HepG2 (cell line): ENCODE results near the gene ENTREP1. TPM values are rescaled to one million over a fixed set of nuclear protein-coding genes. Genes with fewer than 3 reads are reported as not detected.

Experiments
- ATAC-seq: fragments of 200-7000 bp; cut with Tn5 transposase; 3 replicates; pipeline ENCODE4 v1.9.1; 2020; ENCODE audit warnings: mild to moderate bottlenecking, moderate library complexity
- BruUV-seq: library from RNA; stranded (reverse); fragments of 400-500 nt; replicated peaks from 2 replicates; lab custom pipeline; 2021; lab: Mats Ljungman, UMichigan
- CTCF ChIA-PET: fragments of 300-600 bp; formaldehyde crosslinking; extraction: SDS; loops from one replicate; lab custom pipeline; 2021; ENCODE audit warnings: low total read pairs, inconsistent platforms, low intra/inter-chr PET ratio; lab: Yijun Ruan, JAX
- POLR2A ChIA-PET: fragments of 350-600 bp; sonication (Branson Sonifier 250); formaldehyde crosslinking; loops from one replicate; lab custom pipeline; 2020; ENCODE audit warnings: antibody characterized with exemption, inconsistent platforms; lab: Yijun Ruan, JAX
- DNase-seq: peaks from one replicate; pipeline ENCODE4 v3.0.0-alpha.2; 2015; ENCODE audit warnings: low spot score
- FAIRE-seq: peaks from 3 replicates; lab custom pipeline; 2011; peaks lifted over from hg19 to GRCh38; lab: Jason Lieb, UNC
- H2AFZ ChIP-seq: one replicate; pipeline ENCODE4 v1.6.1; 2011; ENCODE audit warnings: low read length, inconsistent platforms
- H3K27ac ChIP-seq: fragments of 300-600 bp; 3 replicates; pipeline ENCODE4 v1.8.0; 2011; ENCODE audit warnings: mixed run types, mild to moderate bottlenecking, mixed read lengths, low read length, inconsistent platforms; ENCODE audit not compliant: insufficient read depth; ENCODE audit errors: extremely low read length
- H3K27me3 ChIP-seq, 2 experiments: fragments of 200-600 bp in 1 of 2; 2 replicates in 1 of 2; 3 replicates in 1 of 2; pipeline versions ENCODE4 v1.6.0 to v1.8.0; 2011; ENCODE audit warnings: low read length in 2 of 2, mild to moderate bottlenecking in 2 of 2, moderate library complexity in 2 of 2, inconsistent platforms in 1 of 2; ENCODE audit not compliant: insufficient read depth in 2 of 2, control insufficient read depth in 1 of 2
- H3K36me3 ChIP-seq, 2 experiments: fragments of 200-600 bp in 1 of 2; replicated peaks in 1 of 2; 2 replicates in 1 of 2; 3 replicates in 1 of 2; pipeline versions ENCODE4 v1.5.1 to v1.8.0; 2011; ENCODE audit warnings: low read length in 2 of 2, inconsistent platforms in 1 of 2; ENCODE audit not compliant: insufficient read depth in 2 of 2, control insufficient read depth in 1 of 2
- H3K4me1 ChIP-seq: 2 replicates; pipeline ENCODE4 v1.5.1; 2012; ENCODE audit warnings: low read length, inconsistent platforms; ENCODE audit not compliant: insufficient read depth
- H3K4me2 ChIP-seq: 2 replicates; pipeline ENCODE4 v1.6.0; 2011; ENCODE audit warnings: low read depth, low read length, inconsistent platforms
- H3K4me3 ChIP-seq, 3 experiments: fragments of 200-600 bp in 1 of 3; sonication (generic), shearing (Covaris generic) in 1 of 3; replicated peaks in 1 of 3; 2 replicates each; pipeline ENCODE4 v1.5.1; 2011 to 2016; ENCODE audit warnings: low read length in 3 of 3, inconsistent platforms in 2 of 3, low read depth in 2 of 3, mild to moderate bottlenecking in 2 of 3, control low read depth in 1 of 3, mixed read lengths in 1 of 3; ENCODE audit not compliant: insufficient read depth in 1 of 3
- H3K79me2 ChIP-seq: one replicate; pipeline ENCODE4 v1.6.1; 2011; ENCODE audit warnings: low read length, inconsistent platforms; ENCODE audit not compliant: insufficient read depth
- H3K9ac ChIP-seq: 2 replicates; pipeline ENCODE4 v1.6.0; 2011; ENCODE audit warnings: mild to moderate bottlenecking, low read depth, low read length, inconsistent platforms; ENCODE audit not compliant: insufficient read depth
- H3K9me3 ChIP-seq: 2 replicates; pipeline ENCODE4 v1.5.1; 2012; ENCODE audit warnings: mild to moderate bottlenecking, low read length
- H4K20me1 ChIP-seq: 2 replicates; pipeline ENCODE4 v1.6.0; 2011; ENCODE audit warnings: inconsistent platforms, mild to moderate bottlenecking, low read length, moderate library complexity; ENCODE audit not compliant: insufficient read depth
- WIZ ChIP-seq: sonication (generic); formaldehyde crosslinking; IDR thresholded peaks from 2 replicates; pipeline ENCODE4 v1.5.1; 2020; ENCODE audit warnings: mild to moderate bottlenecking, missing genetic modification reagents
- ZNF563 ChIP-seq: sonication (generic); formaldehyde crosslinking; IDR thresholded peaks from 2 replicates; pipeline ENCODE4 v1.8.0; 2022; ENCODE audit warnings: mild to moderate bottlenecking, moderate library complexity, missing genetic modification reagents
- WGBS: methylation state at CpG from one replicate; pipeline ENCODE4 v1.1.6; 2017; ENCODE audit warnings: low lambda C conversion rate; 5-methylcytosine and 5-hydroxymethylcytosine counted together
- in situ Hi-C: cut with HindIII; loops from 2 replicates; pipeline ENCODE4 v1.10.0; 2017; ENCODE audit warnings: low pct_unique_long_range_greater_than_20kb; ENCODE audit not compliant: extremely low pct_ligation_motif_present
- intact Hi-C: fragments of 100-400 bp; cut with micrococcal nuclease; formaldehyde crosslinking; loops from one replicate; pipeline ENCODE4 v1.10.0; 2022; ENCODE audit not compliant: unreplicated experiment
- polyA plus RNA-seq, 8 experiments: library from polyadenylated mRNA; depleted of rRNA in 3 of 8; stranded (reverse) in 7 of 8; unstranded in 1 of 8; fragments of >200 nt; fragmentation: Illumina TruSeq in 4 of 8; extraction: Trizol in 4 of 8; gene quantifications; 2 replicates each; pipeline versions ENCODE4 v1.2.1 to v1.2.3, GENCODE V29; 2011 to 2016; ENCODE audit warnings: low read depth in 4 of 8, missing spikeins in 1 of 8, mixed read lengths in 1 of 8; ENCODE audit not compliant: insufficient read depth in 1 of 8
- total RNA-seq, 5 experiments: library from RNA; depleted of rRNA; stranded (reverse); fragments of >200 nt; fragmentation: Illumina TruSeq; extraction: Trizol; gene quantifications; 2 replicates each; pipeline ENCODE4 v1.2.3, GENCODE V29; 2016; ENCODE audit warnings: low read depth in 1 of 5
- TF ChIP-seq, protein P1 (sequence below): sonication (generic); formaldehyde crosslinking; IDR thresholded peaks from 2 replicates; pipeline ENCODE4 v1.5.1; 2020; ENCODE audit warnings: mild to moderate bottlenecking, missing genetic modification reagents
- TF ChIP-seq, protein P2 (sequence below): sonication (generic); formaldehyde crosslinking; IDR thresholded peaks from 2 replicates; pipeline ENCODE4 v1.4.0; 2020; ENCODE audit warnings: missing genetic modification reagents
- TF ChIP-seq, protein P3 (sequence below): sonication (generic); formaldehyde crosslinking; IDR thresholded peaks from 2 replicates; pipeline ENCODE4 v1.4.0; 2020; ENCODE audit warnings: missing genetic modification reagents, borderline replicate concordance

Gene ENTREP1
- total and polyA plus RNA-seq, 2 of the 13 experiments (the other 11 are each of a cell fraction or from before 2014, with no cell fraction given): not detected

DNA sequence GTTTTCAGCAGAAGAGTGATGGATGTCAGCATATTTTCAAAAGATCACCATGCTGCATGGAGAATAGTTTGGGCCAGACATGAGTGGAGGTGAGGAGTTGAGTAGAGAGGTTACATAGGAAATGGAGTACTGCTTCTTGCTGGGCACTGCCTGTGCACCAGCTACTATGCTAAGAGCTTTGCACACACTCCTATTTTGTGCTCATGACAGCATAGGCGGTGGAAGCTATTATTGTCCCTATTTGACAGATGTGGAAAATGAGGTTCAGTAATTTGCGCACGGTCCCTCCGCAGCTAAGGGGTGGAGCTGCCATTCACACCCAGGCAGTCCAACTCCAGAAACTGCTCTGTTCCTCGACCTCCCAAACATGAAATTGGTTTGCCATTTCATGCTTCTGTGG, 67.8 kb downstream of the ENTREP1 start:
- Histone ChIP-seq H3K9ac (no peak overlapping the region), H2AFZ (no peak overlapping the region), H3K36me3 (no peaks in the 10 kb centered on the region), H3K4me2 (no peak overlapping the region), H3K4me3 (no peak overlapping the region), H3K79me2 (no peaks in the 10 kb centered on the region), H3K4me1 (no peaks in the 10 kb centered on the region), H3K27ac (no peak overlapping the region), H3K9me3 (no peaks in the 10 kb centered on the region), H3K27me3 (peaks cover 3 to 31% of the 10 kb centered on the region in 2 experiments; a peak in 2 of 5 replicates), H4K20me1 (no peaks in the 10 kb centered on the region)
- BruUV-seq: no TSS peak
- FAIRE-seq (no peak), DNase-seq (no peak), ATAC-seq (no peak)
- TF ChIP-seq ZNF563 (CRISPR knock-in tag) (no peak), WIZ (CRISPR knock-in tag) (no peak)
- TF ChIP-seq, protein P1, sequence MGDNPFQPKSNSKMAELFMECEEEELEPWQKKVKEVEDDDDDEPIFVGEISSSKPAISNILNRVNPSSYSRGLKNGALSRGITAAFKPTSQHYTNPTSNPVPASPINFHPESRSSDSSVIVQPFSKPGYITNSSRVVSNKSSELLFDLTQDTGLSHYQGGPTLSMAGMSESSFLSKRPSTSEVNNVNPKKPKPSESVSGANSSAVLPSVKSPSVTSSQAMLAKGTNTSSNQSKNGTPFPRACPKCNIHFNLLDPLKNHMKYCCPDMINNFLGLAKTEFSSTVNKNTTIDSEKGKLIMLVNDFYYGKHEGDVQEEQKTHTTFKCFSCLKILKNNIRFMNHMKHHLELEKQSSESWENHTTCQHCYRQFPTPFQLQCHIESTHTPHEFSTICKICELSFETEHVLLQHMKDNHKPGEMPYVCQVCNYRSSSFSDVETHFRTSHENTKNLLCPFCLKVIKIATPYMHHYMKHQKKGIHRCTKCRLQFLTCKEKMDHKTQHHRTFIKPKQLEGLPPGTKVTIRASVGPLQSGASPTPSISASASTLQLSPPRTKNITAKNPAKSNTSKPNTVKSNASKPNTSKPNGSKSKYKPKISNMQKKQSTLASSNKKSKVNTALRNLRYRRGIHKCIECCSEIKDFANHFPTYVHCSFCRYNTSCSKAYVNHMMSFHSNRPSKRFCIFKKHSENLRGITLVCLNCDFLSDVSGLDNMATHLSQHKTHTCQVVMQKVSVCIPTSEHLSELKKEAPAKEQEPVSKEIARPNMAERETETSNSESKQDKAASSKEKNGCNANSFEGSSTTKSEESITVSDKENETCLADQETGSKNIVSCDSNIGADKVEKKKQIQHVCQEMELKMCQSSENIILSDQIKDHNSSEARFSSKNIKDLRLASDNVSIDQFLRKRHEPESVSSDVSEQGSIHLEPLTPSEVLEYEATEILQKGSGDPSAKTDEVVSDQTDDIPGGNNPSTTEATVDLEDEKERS (CRISPR knock-in tag): no peak
- TF ChIP-seq, protein P2, sequence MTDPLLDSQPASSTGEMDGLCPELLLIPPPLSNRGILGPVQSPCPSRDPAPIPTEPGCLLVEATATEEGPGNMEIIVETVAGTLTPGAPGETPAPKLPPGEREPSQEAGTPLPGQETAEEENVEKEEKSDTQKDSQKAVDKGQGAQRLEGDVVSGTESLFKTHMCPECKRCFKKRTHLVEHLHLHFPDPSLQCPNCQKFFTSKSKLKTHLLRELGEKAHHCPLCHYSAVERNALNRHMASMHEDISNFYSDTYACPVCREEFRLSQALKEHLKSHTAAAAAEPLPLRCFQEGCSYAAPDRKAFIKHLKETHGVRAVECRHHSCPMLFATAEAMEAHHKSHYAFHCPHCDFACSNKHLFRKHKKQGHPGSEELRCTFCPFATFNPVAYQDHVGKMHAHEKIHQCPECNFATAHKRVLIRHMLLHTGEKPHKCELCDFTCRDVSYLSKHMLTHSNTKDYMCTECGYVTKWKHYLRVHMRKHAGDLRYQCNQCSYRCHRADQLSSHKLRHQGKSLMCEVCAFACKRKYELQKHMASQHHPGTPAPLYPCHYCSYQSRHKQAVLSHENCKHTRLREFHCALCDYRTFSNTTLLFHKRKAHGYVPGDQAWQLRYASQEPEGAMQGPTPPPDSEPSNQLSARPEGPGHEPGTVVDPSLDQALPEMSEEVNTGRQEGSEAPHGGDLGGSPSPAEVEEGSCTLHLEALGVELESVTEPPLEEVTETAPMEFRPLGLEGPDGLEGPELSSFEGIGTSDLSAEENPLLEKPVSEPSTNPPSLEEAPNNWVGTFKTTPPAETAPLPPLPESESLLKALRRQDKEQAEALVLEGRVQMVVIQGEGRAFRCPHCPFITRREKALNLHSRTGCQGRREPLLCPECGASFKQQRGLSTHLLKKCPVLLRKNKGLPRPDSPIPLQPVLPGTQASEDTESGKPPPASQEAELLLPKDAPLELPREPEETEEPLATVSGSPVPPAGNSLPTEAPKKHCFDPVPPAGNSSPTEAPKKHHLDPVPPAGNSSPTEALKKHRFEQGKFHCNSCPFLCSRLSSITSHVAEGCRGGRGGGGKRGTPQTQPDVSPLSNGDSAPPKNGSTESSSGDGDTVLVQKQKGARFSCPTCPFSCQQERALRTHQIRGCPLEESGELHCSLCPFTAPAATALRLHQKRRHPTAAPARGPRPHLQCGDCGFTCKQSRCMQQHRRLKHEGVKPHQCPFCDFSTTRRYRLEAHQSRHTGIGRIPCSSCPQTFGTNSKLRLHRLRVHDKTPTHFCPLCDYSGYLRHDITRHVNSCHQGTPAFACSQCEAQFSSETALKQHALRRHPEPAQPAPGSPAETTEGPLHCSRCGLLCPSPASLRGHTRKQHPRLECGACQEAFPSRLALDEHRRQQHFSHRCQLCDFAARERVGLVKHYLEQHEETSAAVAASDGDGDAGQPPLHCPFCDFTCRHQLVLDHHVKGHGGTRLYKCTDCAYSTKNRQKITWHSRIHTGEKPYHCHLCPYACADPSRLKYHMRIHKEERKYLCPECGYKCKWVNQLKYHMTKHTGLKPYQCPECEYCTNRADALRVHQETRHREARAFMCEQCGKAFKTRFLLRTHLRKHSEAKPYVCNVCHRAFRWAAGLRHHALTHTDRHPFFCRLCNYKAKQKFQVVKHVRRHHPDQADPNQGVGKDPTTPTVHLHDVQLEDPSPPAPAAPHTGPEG: no peak
- TF ChIP-seq, protein P3, sequence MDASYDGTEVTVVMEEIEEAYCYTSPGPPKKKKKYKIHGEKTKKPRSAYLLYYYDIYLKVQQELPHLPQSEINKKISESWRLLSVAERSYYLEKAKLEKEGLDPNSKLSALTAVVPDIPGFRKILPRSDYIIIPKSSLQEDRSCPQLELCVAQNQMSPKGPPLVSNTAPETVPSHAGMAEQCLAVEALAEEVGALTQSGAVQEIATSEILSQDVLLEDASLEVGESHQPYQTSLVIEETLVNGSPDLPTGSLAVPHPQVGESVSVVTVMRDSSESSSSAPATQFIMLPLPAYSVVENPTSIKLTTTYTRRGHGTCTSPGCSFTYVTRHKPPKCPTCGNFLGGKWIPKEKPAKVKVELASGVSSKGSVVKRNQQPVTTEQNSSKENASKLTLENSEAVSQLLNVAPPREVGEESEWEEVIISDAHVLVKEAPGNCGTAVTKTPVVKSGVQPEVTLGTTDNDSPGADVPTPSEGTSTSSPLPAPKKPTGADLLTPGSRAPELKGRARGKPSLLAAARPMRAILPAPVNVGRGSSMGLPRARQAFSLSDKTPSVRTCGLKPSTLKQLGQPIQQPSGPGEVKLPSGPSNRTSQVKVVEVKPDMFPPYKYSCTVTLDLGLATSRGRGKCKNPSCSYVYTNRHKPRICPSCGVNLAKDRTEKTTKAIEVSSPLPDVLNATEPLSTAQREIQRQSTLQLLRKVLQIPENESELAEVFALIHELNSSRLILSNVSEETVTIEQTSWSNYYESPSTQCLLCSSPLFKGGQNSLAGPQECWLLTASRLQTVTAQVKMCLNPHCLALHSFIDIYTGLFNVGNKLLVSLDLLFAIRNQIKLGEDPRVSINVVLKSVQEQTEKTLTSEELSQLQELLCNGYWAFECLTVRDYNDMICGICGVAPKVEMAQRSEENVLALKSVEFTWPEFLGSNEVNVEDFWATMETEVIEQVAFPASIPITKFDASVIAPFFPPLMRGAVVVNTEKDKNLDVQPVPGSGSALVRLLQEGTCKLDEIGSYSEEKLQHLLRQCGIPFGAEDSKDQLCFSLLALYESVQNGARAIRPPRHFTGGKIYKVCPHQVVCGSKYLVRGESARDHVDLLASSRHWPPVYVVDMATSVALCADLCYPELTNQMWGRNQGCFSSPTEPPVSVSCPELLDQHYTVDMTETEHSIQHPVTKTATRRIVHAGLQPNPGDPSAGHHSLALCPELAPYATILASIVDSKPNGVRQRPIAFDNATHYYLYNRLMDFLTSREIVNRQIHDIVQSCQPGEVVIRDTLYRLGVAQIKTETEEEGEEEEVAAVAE (CRISPR knock-in tag): no peak
- intact Hi-C loops (no loop called here), in situ Hi-C loops (no loop called here)
- WGBS: 63% methylated on average over 5 of the region's 5 CpGs
- ChIA-PET CTCF (no interaction called here), POLR2A (no interaction called here)
